ENCODE results near the gene COL4A1. TPM values are rescaled to one million over a fixed set of nuclear protein-coding genes. Genes with fewer than 3 reads are reported as not detected.
A peak's percentile ranks its signal among the peaks of the same experiment; 100 is the strongest.

Gene COL4A1
- 100 to 1,000 TPM in 1 of 2 donors, 10 to 100 TPM in 1; 80.4 to 253 TPM for total RNA-seq

- TF ChIP-seq CTCF (IDR thresholded peaks at IDR 0.05): no peak
- TF ChIP-seq POLR2A (IDR thresholded peaks at IDR 0.05): peak; percentile 51 to 60 (median 59)
- Histone ChIP-seq H3K9me3 (no peaks in the 10 kb centered on the region), H3K4me3 (peak within 1 kb of the TSS; percentile 19 to 41), H3K27ac (peak within 1 kb of the TSS; percentile 18 to 82 (median 77)), H3K4me1 (peaks cover 74% of the 10 kb centered on the region), H3K27me3 (peaks cover 0 to 6% of the 10 kb centered on the region in 2 donors), H3K36me3 (replicated peaks in 1 of 2; ENCODE audit: insufficient read depth in 1 of 2, low read depth in 2 of 2) (no peaks in the 10 kb centered on the region)
- intact Hi-C loops (cut with DNase I): no loop called here
- DNase-seq (peak; percentile 46 to 60 (median 48)), ATAC-seq (peak; percentile 62)
- WGBS, 2 donors: 0 to 1% methylated on average over 2 to 78 of the region's 96 CpGs
Observed at GRCh38 chr13:110306960-110307766, at the start of gene COL4A1, which contains the start of gene COL4A2. TSS of gene COL4A1 (minus strand) at chr13:110307157. CDS start at chr13:110307027, 130 bp downstream. TSS of gene COL4A2 (plus strand) at chr13:110307284. CDS start at chr13:110307904, 620 bp downstream.

- no peak overlapping the region for H3K4me3 ChIP-seq
- no peak for DNase-seq
- no peaks in the 10 kb centered on the region for H3K36me3 ChIP-seq (replicated peaks in 1 of 2; ENCODE audit: insufficient read depth in 1 of 2, low read depth in 2 of 2)
- H3K27ac ChIP-seq: no peak overlapping the region
- H3K27me3 ChIP-seq: no peaks in the 10 kb centered on the region
- intact Hi-C loops (cut with DNase I): no loop called here
- peaks cover 12% of the 10 kb centered on the region for H3K4me1 ChIP-seq
- no peak for TF ChIP-seq CTCF (IDR thresholded peaks at IDR 0.05)
- TF ChIP-seq POLR2A (IDR thresholded peaks at IDR 0.05): no peak
- ATAC-seq: no peak
- 73 to 77% methylated on average over 12 of the region's 12 CpGs for WGBS, 2 donors
- no peaks in the 10 kb centered on the region for H3K9me3 ChIP-seq
Observed at GRCh38 chr13:110356362-110356761, 49.4 kb upstream of the COL4A1 start.

- no peak overlapping the region for H3K4me3 ChIP-seq
- no peaks in the 10 kb centered on the region for H3K36me3 ChIP-seq (replicated peaks in 1 of 2; ENCODE audit: insufficient read depth in 1 of 2, low read depth in 2 of 2)
- peaks cover 12% of the 10 kb centered on the region for H3K4me1 ChIP-seq
- no peak for ATAC-seq
- no peak for TF ChIP-seq POLR2A (IDR thresholded peaks at IDR 0.05)
- TF ChIP-seq CTCF (IDR thresholded peaks at IDR 0.05): no peak
- no peaks in the 10 kb centered on the region for H3K27me3 ChIP-seq
- WGBS, 2 donors: 72 to 83% methylated on average over 5 of the region's 5 CpGs
- H3K27ac ChIP-seq: no peak overlapping the region
- intact Hi-C loops (cut with DNase I): no loop called here
- DNase-seq: peak in 2 of 4 donors; percentile 32 to 34
- H3K9me3 ChIP-seq: no peaks in the 10 kb centered on the region
Observed at GRCh38 chr13:110354715-110355473, 47.9 kb upstream of the COL4A1 start.

GRCh38 chr13:110354123-110354627 is 47.2 kb upstream of the COL4A1 start:
- intact Hi-C loops (cut with DNase I): no loop called here
- Histone ChIP-seq H3K27ac (no peak overlapping the region), H3K4me1 (peaks cover 12% of the 10 kb centered on the region), H3K27me3 (no peaks in the 10 kb centered on the region), H3K4me3 (no peak overlapping the region), H3K36me3 (replicated peaks in 1 of 2; ENCODE audit: insufficient read depth in 1 of 2, low read depth in 2 of 2) (no peaks in the 10 kb centered on the region), H3K9me3 (no peaks in the 10 kb centered on the region)
- WGBS, 2 donors: 89 to 91% methylated on average over 5 to 6 of the region's 6 CpGs
- ATAC-seq (no peak), DNase-seq (no peak)
- TF ChIP-seq POLR2A (IDR thresholded peaks at IDR 0.05) (no peak), CTCF (IDR thresholded peaks at IDR 0.05) (no peak)
